Panc1 (cell line): ENCODE data around the gene CACNA1D. TPM values are rescaled to one million over a fixed set of nuclear protein-coding genes. Genes with fewer than 3 reads are reported as not detected.

Source experiments
- ATAC-seq: fragments of 200-7000 bp; cut with Tn5 transposase; 2 replicates; pipeline ENCODE4 v1.9.1; 2020; ENCODE audit warnings: mild to moderate bottlenecking, moderate library complexity
- BruUV-seq: library from RNA; stranded (reverse); fragments of 400-500 nt; replicated peaks from 2 replicates; lab custom pipeline; 2021; lab: Mats Ljungman, UMichigan
- CTCF ChIA-PET: fragments of 300-600 bp; sonication (Branson Sonifier 250); formaldehyde crosslinking; loops from one replicate; lab custom pipeline; 2022; ENCODE audit warnings: antibody characterized with exemption; lab: Charles Lee
- POLR2A ChIA-PET: fragments of 300-600 bp; sonication (Branson Sonifier 250); formaldehyde crosslinking; loops from one replicate; lab custom pipeline; 2022; ENCODE audit warnings: antibody characterized with exemption; lab: Charles Lee
- DNase-seq: peaks from one replicate; pipeline ENCODE4 v3.0.0-alpha.2; 2010; ENCODE audit warnings: low read depth, low spot score
- H3K27ac ChIP-seq: 2 replicates; pipeline ENCODE4 v1.5.1; 2011; ENCODE audit warnings: mild to moderate bottlenecking, low read length, inconsistent platforms
- H3K27me3 ChIP-seq: fragments of 200-500 bp; sonication (Bioruptor generic); 2 replicates; pipeline ENCODE4 v1.6.0; 2014; ENCODE audit warnings: low read length, inconsistent platforms; ENCODE audit not compliant: control insufficient read depth, insufficient read depth
- H3K36me3 ChIP-seq: fragments of 200-500 bp; sonication (Bioruptor generic); 2 replicates; pipeline ENCODE4 v1.5.1; 2014; ENCODE audit warnings: inconsistent platforms, mild to moderate bottlenecking, low read length, moderate library complexity; ENCODE audit not compliant: control insufficient read depth, insufficient read depth
- H3K4me1 ChIP-seq: 2 replicates; pipeline ENCODE4 v1.5.1; 2011; ENCODE audit warnings: inconsistent platforms, mild to moderate bottlenecking, low read length, moderate library complexity; ENCODE audit not compliant: control insufficient read depth, insufficient read depth
- H3K4me3 ChIP-seq, 2 experiments: 2 replicates each; pipeline ENCODE4 v1.5.1; 2011 to 2012; ENCODE audit warnings: low read depth in 2 of 2, low read length in 2 of 2, mild to moderate bottlenecking in 2 of 2, inconsistent platforms in 1 of 2, moderate library complexity in 1 of 2
- H3K9me3 ChIP-seq: fragments of 200-500 bp; sonication (Bioruptor generic); 2 replicates; pipeline ENCODE4 v1.5.1; 2014; ENCODE audit warnings: low read depth, mild to moderate bottlenecking, inconsistent platforms, low read length, moderate library complexity; ENCODE audit not compliant: control insufficient read depth, insufficient read depth
- CTCF ChIP-seq: fragments of 450-650 bp; IDR thresholded peaks from 2 replicates; pipeline ENCODE4 v1.5.1; 2017; ENCODE audit warnings: mild to moderate bottlenecking
- POLR2AphosphoS5 ChIP-seq: IDR thresholded peaks from 2 replicates; pipeline ENCODE4 v1.6.1; 2012; ENCODE audit warnings: mild to moderate bottlenecking, low read depth, low read length, moderate library complexity
- SIN3A ChIP-seq: IDR thresholded peaks from 2 replicates; pipeline ENCODE4 v1.6.1; 2012; ENCODE audit warnings: low read depth, mild to moderate bottlenecking, low read length, moderate library complexity, borderline replicate concordance; ENCODE audit not compliant: insufficient read depth
- TCF7L2 ChIP-seq: IDR thresholded peaks from 2 replicates; pipeline ENCODE4 v1.6.1; 2011; ENCODE audit warnings: mild to moderate bottlenecking, low read depth, low read length, inconsistent platforms
- in situ Hi-C: cut with HindIII; loops from 2 replicates; pipeline ENCODE4 v1.10.0; 2016; ENCODE audit warnings: low sequenced_read_pairs, low pct_unique_long_range_greater_than_20kb
- intact Hi-C: fragments of 100-400 bp; cut with micrococcal nuclease; formaldehyde crosslinking; loops from one replicate; pipeline ENCODE4 v1.10.0; 2022; ENCODE audit not compliant: unreplicated experiment
- total RNA-seq: library from RNA; stranded (reverse); gene quantifications from one replicate; pipeline ENCODE4 v1.2.1, GENCODE V29; 2021; ENCODE audit not compliant: unreplicated experiment
- TF ChIP-seq, protein P1 (sequence below), 2 experiments: IDR thresholded peaks; 2 replicates each; pipeline ENCODE4 v1.6.1; 2011 to 2012; ENCODE audit warnings: low read depth in 2 of 2, control low read depth in 1 of 2, low read length in 1 of 2, mild to moderate bottlenecking in 1 of 2, moderate library complexity in 1 of 2; ENCODE audit not compliant: insufficient read depth in 1 of 2

Gene CACNA1D
- total RNA-seq, 1 experiment from 2014 or later: 23.0 TPM

DNA sequence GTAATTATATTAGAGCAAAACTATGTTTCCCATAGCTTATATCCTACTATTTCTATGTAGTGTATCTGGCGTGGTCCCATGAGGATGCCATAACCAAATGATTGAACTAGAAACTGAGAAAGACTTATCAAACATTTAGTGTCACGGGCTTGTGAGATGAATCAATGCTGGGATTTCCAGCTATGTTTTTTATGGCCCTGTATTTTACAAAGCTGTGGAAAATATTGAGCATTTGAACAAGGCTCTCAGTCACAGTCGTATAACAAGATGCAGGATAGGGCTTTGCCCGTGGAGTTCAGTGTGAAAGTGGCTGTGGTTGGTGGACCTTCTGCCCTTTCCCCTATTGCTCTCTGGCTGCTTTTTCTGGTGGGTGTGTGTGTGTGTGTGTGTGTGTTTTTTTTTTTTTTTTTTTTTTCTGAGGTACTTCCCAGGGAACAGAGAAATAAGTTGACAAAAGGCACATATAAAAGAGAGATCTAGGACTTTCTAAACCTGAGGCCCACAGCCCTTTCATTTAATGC is 60.7 kb downstream of the CACNA1D start:
- no peaks in the 10 kb centered on the region for H3K27me3 ChIP-seq
- ChIA-PET CTCF (no interaction called here), POLR2A (no interaction called here)
- no peak overlapping the region for H3K27ac ChIP-seq
- H3K4me1 ChIP-seq: no peaks in the 10 kb centered on the region
- BruUV-seq: TSS peak; percentile 50
- H3K4me3 ChIP-seq: no peak overlapping the region
- ATAC-seq: no peak
- DNase-seq: no peak
- H3K9me3 ChIP-seq: no peaks in the 10 kb centered on the region
- intact Hi-C loops: no loop called here
- H3K36me3 ChIP-seq: no peaks in the 10 kb centered on the region
- TF ChIP-seq SIN3A (no peak), CTCF (no peak), POLR2AphosphoS5 (no peak), TCF7L2 (no peak)
- TF ChIP-seq, protein P1, sequence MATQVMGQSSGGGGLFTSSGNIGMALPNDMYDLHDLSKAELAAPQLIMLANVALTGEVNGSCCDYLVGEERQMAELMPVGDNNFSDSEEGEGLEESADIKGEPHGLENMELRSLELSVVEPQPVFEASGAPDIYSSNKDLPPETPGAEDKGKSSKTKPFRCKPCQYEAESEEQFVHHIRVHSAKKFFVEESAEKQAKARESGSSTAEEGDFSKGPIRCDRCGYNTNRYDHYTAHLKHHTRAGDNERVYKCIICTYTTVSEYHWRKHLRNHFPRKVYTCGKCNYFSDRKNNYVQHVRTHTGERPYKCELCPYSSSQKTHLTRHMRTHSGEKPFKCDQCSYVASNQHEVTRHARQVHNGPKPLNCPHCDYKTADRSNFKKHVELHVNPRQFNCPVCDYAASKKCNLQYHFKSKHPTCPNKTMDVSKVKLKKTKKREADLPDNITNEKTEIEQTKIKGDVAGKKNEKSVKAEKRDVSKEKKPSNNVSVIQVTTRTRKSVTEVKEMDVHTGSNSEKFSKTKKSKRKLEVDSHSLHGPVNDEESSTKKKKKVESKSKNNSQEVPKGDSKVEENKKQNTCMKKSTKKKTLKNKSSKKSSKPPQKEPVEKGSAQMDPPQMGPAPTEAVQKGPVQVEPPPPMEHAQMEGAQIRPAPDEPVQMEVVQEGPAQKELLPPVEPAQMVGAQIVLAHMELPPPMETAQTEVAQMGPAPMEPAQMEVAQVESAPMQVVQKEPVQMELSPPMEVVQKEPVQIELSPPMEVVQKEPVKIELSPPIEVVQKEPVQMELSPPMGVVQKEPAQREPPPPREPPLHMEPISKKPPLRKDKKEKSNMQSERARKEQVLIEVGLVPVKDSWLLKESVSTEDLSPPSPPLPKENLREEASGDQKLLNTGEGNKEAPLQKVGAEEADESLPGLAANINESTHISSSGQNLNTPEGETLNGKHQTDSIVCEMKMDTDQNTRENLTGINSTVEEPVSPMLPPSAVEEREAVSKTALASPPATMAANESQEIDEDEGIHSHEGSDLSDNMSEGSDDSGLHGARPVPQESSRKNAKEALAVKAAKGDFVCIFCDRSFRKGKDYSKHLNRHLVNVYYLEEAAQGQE (IDR thresholded peaks at IDR 0.05; ENCODE audit: insufficient read depth in 1 of 2, low read depth in 2 of 2, low read length in 1 of 2): no peak
- in situ Hi-C loops: no loop called here

- Histone ChIP-seq H3K27ac (no peak overlapping the region), H3K27me3 (no peaks in the 10 kb centered on the region), H3K36me3 (no peaks in the 10 kb centered on the region), H3K9me3 (no peaks in the 10 kb centered on the region), H3K4me1 (no peaks in the 10 kb centered on the region), H3K4me3 (no peak overlapping the region)
- intact Hi-C loops (no loop called here), in situ Hi-C loops (no loop called here)
- CTCF ChIA-PET: no interaction called here
- no peak for TF ChIP-seq POLR2AphosphoS5
- no peak for ATAC-seq
- BruUV-seq: no TSS peak
- POLR2A ChIA-PET: no interaction called here
- no peak for DNase-seq
Observed at GRCh38 chr3:53566461-53567145, 72.2 kb downstream of the CACNA1D start.

- intact Hi-C loops: no loop called here
- Histone ChIP-seq H3K27me3 (no peaks in the 10 kb centered on the region), H3K4me3 (no peak overlapping the region), H3K4me1 (no peaks in the 10 kb centered on the region), H3K27ac (no peak overlapping the region), H3K9me3 (no peaks in the 10 kb centered on the region), H3K36me3 (no peaks in the 10 kb centered on the region)
- no peak for ATAC-seq
- no TSS peak for BruUV-seq
- in situ Hi-C loops: no loop called here
- CTCF ChIA-PET: no interaction called here
- POLR2A ChIA-PET: no interaction called here
- TF ChIP-seq, protein P1 (IDR thresholded peaks at IDR 0.05; ENCODE audit: insufficient read depth in 1 of 2, low read depth in 2 of 2, low read length in 1 of 2): no peak
- TF ChIP-seq CTCF (no peak), SIN3A (no peak), TCF7L2 (no peak), POLR2AphosphoS5 (no peak)
- DNase-seq: no peak
Observed at GRCh38 chr3:53570081-53570480, 75.7 kb downstream of the CACNA1D start.
